Neuronal stem cell (in vitro differentiated cells): ENCODE results near the gene INTU.

Experiments used
- DNase-seq: peaks from one replicate; pipeline ENCODE4 v3.0.0-alpha.2; 2013; ENCODE audit warnings: low spot score
- H2AFZ ChIP-seq: one replicate; pipeline ENCODE4 v1.6.1; 2013; ENCODE audit warnings: mild to moderate bottlenecking, low read length, inconsistent platforms
- H2AK5ac ChIP-seq: 2 replicates; pipeline ENCODE4 v1.6.1; 2013; ENCODE audit warnings: low read depth, mild to moderate bottlenecking, inconsistent platforms, low read length, moderate library complexity, mixed read lengths
- H2BK120ac ChIP-seq: 2 replicates; pipeline ENCODE4 v1.6.1; 2013; ENCODE audit warnings: low read depth, mild to moderate bottlenecking, inconsistent platforms, low read length, moderate library complexity, mixed read lengths
- H2BK12ac ChIP-seq: one replicate; pipeline ENCODE4 v1.6.1; 2013; ENCODE audit warnings: low read length, inconsistent platforms
- H2BK15ac ChIP-seq: 2 replicates; pipeline ENCODE4 v1.6.1; 2013; ENCODE audit warnings: mild to moderate bottlenecking, low read length, inconsistent platforms, mixed read lengths
- H2BK5ac ChIP-seq: one replicate; pipeline ENCODE4 v1.6.1; 2013; ENCODE audit warnings: inconsistent platforms, mild to moderate bottlenecking, low read length, moderate library complexity
- H3K14ac ChIP-seq: one replicate; pipeline ENCODE4 v1.6.1; 2013; ENCODE audit warnings: low read length, inconsistent platforms
- H3K18ac ChIP-seq: 2 replicates; pipeline ENCODE4 v1.6.1; 2013; ENCODE audit warnings: low read length, inconsistent platforms
- H3K23ac ChIP-seq: 2 replicates; pipeline ENCODE4 v1.6.1; 2013; ENCODE audit warnings: low read depth, mild to moderate bottlenecking, mixed read lengths, low read length, inconsistent platforms; ENCODE audit not compliant: poor library complexity
- H3K27ac ChIP-seq: replicated peaks from 3 replicates; pipeline ENCODE4 v1.5.1; 2013; ENCODE audit warnings: low read length, inconsistent platforms
- H3K27me3 ChIP-seq, 3 experiments: 2 replicates each; pipeline ENCODE4 v1.6.1; 2013; ENCODE audit warnings: low read length in 3 of 3, mild to moderate bottlenecking in 2 of 3, inconsistent platforms in 1 of 3, low read depth in 1 of 3, mixed read lengths in 1 of 3, moderate library complexity in 1 of 3; ENCODE audit not compliant: control insufficient read depth in 3 of 3, insufficient read depth in 3 of 3
- H3K36me3 ChIP-seq, 2 donors: replicated peaks in 1 of 2; 2 replicates each; pipeline ENCODE4 v1.6.1; 2013; ENCODE audit warnings: low read length in 2 of 2; ENCODE audit not compliant: control insufficient read depth in 2 of 2, insufficient read depth in 2 of 2
- H3K4ac ChIP-seq: 2 replicates; pipeline ENCODE4 v1.6.1; 2013; ENCODE audit warnings: inconsistent platforms, mild to moderate bottlenecking, low read length, moderate library complexity
- H3K4me1 ChIP-seq, 2 donors: 1 replicate in 1 of 2; 2 replicates in 1 of 2; pipeline ENCODE4 v1.6.1; 2013; ENCODE audit warnings: low read length in 2 of 2, low read depth in 1 of 2; ENCODE audit not compliant: control insufficient read depth in 2 of 2, insufficient read depth in 1 of 2
- H3K4me2 ChIP-seq: one replicate; pipeline ENCODE4 v1.6.1; 2013; ENCODE audit warnings: mild to moderate bottlenecking, low read length, inconsistent platforms; ENCODE audit not compliant: insufficient read depth, poor library complexity, severe bottlenecking
- H3K4me3 ChIP-seq, 2 donors: 2 replicates each; pipeline ENCODE4 v1.5.1; 2013; ENCODE audit warnings: low read length in 2 of 2, mild to moderate bottlenecking in 2 of 2, inconsistent platforms in 1 of 2, moderate library complexity in 1 of 2
- H3K79me1 ChIP-seq: one replicate; pipeline ENCODE4 v1.6.1; 2013; ENCODE audit warnings: low read depth, mild to moderate bottlenecking, inconsistent platforms, low read length, moderate library complexity
- H3K9ac ChIP-seq: one replicate; pipeline ENCODE4 v1.6.1; 2013; ENCODE audit warnings: mild to moderate bottlenecking, low read depth, low read length, inconsistent platforms; ENCODE audit not compliant: poor library complexity
- H3K9me3 ChIP-seq, 2 donors: replicated peaks in 1 of 2; 2 replicates each; pipeline versions ENCODE3 to v1.6.1; 2013; ENCODE audit warnings: low read length in 2 of 2, mild to moderate bottlenecking in 2 of 2, inconsistent platforms in 1 of 2, low read depth in 1 of 2, mixed read lengths in 1 of 2, moderate library complexity in 1 of 2; ENCODE audit not compliant: control insufficient read depth in 2 of 2, insufficient read depth in 1 of 2
- H4K8ac ChIP-seq: one replicate; pipeline ENCODE4 v1.6.1; 2013; ENCODE audit warnings: low read depth, mild to moderate bottlenecking, inconsistent platforms, low read length, moderate library complexity
- H4K91ac ChIP-seq: one replicate; pipeline ENCODE4 v1.6.1; 2013; ENCODE audit warnings: low read length, low read depth, mild to moderate bottlenecking, inconsistent platforms; ENCODE audit not compliant: poor library complexity
- WGBS, 2 donors: extraction: QIAGEN DNeasy Blood & Tissue Kit; methylation state at CpG; one replicate each; pipeline ENCODE4 v1.1.7; 2013; ENCODE audit warnings: missing lambda C conversion rate in 2 of 2, mixed read lengths in 1 of 2; ENCODE audit not compliant: insufficient read length in 2 of 2, insufficient replicate concordance in 1 of 2; ENCODE audit errors: extremely low coverage in 2 of 2; 5-methylcytosine and 5-hydroxymethylcytosine counted together

INTU gene

DNA sequence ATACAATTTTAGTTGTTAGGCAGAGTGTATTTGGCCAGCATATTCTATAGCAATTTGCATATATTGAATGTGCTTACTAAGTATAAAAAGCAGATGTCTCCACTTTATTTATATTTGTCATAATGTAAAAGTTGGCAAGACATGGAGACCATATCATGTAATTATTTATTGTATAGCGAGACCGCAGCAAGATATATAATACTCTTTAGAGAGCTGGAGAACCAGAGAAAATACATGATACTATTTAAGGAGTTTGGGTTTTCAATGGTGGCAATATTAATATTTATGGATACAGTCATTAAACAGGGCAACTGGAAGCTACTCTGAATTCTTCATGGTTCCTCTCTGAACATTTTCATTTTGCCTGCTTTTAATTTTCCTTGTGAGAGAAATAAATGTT, 35.0 kb downstream of the INTU start:
- no peak overlapping the region for H3K4me3 ChIP-seq
- H3K9me3 ChIP-seq, result peaks cover 0 to 8% of the 10 kb centered on the region in 2 donors
- H3K27ac ChIP-seq, result no peak overlapping the region
- H3K18ac ChIP-seq, result no peak overlapping the region
- H3K23ac ChIP-seq, result no peak overlapping the region
- no peak overlapping the region for H2BK15ac ChIP-seq
- no peak overlapping the region for H4K91ac ChIP-seq
- H2BK5ac ChIP-seq, result no peak overlapping the region
- no peak overlapping the region for H3K4me2 ChIP-seq
- no peak overlapping the region for H2AK5ac ChIP-seq
- no peak overlapping the region for H4K8ac ChIP-seq
- no peak overlapping the region for H3K14ac ChIP-seq
- H3K4ac ChIP-seq, result no peak overlapping the region
- peaks cover 3 to 23% of the 10 kb centered on the region in 2 donors for H3K4me1 ChIP-seq
- H3K27me3 ChIP-seq, result no peaks in the 10 kb centered on the region
- H2BK12ac ChIP-seq, result no peak overlapping the region
- H3K36me3 ChIP-seq, result peaks cover 2 to 14% of the 10 kb centered on the region in 2 donors
- H3K79me1 ChIP-seq, result no peaks in the 10 kb centered on the region
- no peak for DNase-seq
- WGBS, 2 donors, result no CpG with 5 or more reads among the region's 2 CpGs
- no peak overlapping the region for H3K9ac ChIP-seq
- H2AFZ ChIP-seq, result no peak overlapping the region
- no peak overlapping the region for H2BK120ac ChIP-seq

DNA sequence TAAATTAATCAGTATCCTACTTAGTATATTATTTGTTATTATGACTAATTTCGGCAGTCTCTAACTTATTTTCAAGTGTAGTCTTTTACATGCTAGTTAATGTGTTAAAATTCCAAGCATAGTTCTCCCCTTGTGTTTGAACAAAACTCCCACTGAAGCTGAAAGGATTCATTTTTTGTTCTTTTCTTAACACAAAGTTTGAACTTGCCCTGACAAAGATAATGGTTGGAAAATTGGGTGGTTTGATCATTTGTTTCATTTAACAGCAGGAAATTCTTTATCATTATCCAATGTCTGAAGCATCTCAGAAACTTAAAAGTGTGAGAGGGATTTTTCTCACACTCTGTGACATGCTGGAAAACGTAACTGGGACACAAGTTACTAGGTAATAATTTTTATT, 36.0 kb downstream of the INTU start:
- Histone ChIP-seq H2AK5ac (no peak overlapping the region), H3K79me1 (no peaks in the 10 kb centered on the region), H3K27me3 (no peaks in the 10 kb centered on the region), H2AFZ (no peak overlapping the region), H2BK12ac (no peak overlapping the region), H2BK120ac (no peak overlapping the region), H3K4ac (no peak overlapping the region), H3K9ac (no peak overlapping the region), H4K91ac (no peak overlapping the region), H3K18ac (no peak overlapping the region), H3K27ac (no peak overlapping the region), H3K9me3 (peaks cover 0 to 8% of the 10 kb centered on the region in 2 donors), H3K23ac (no peak overlapping the region), H2BK5ac (no peak overlapping the region), H2BK15ac (no peak overlapping the region), H3K14ac (no peak overlapping the region), H3K4me3 (no peak overlapping the region), H3K4me1 (peaks cover 3 to 23% of the 10 kb centered on the region in 2 donors), H3K4me2 (no peak overlapping the region), H4K8ac (no peak overlapping the region), H3K36me3 (peaks cover 0 to 6% of the 10 kb centered on the region in 2 donors)
- DNase-seq, result peak; percentile 37
- WGBS, 2 donors, result no CpG with 5 or more reads among the region's 2 CpGs

DNA sequence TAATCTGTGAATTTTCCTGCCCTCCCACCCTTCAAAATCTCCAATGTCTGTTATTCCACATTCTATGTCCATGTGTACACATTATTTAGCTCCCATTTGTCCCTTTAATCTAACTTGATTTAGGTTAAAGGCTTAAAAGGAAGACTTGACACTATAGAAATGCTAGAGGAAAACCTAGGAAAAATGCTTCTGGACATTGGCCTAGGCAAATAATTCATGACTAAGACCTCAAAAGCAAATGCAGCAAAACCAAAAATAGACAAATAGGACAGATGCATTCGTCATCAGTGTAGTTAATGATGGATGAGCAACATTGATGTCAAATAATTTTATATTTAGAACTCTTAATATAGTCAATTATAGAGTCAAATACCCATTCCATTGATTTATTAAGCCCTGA, 36.9 kb downstream of the INTU start:
- WGBS, 2 donors, result no CpG with 5 or more reads among the region's 1 CpG
- no peak overlapping the region for H3K4me3 ChIP-seq
- H2BK5ac ChIP-seq, result no peak overlapping the region
- no peak overlapping the region for H2BK12ac ChIP-seq
- no peaks in the 10 kb centered on the region for H3K27me3 ChIP-seq
- H3K23ac ChIP-seq, result no peak overlapping the region
- H3K79me1 ChIP-seq, result no peaks in the 10 kb centered on the region
- H2AFZ ChIP-seq, result no peak overlapping the region
- H3K18ac ChIP-seq, result no peak overlapping the region
- no peak overlapping the region for H2BK120ac ChIP-seq
- DNase-seq, result no peak
- H3K4me2 ChIP-seq, result no peak overlapping the region
- no peak overlapping the region for H4K91ac ChIP-seq
- no peak overlapping the region for H3K27ac ChIP-seq
- no peak overlapping the region for H2AK5ac ChIP-seq
- H3K9ac ChIP-seq, result no peak overlapping the region
- H4K8ac ChIP-seq, result no peak overlapping the region
- no peak overlapping the region for H2BK15ac ChIP-seq
- no peak overlapping the region for H3K14ac ChIP-seq
- peaks cover 0 to 8% of the 10 kb centered on the region in 2 donors for H3K9me3 ChIP-seq
- peaks cover 3 to 23% of the 10 kb centered on the region in 2 donors for H3K4me1 ChIP-seq
- H3K4ac ChIP-seq, result no peak overlapping the region
- H3K36me3 ChIP-seq, result no peaks in the 10 kb centered on the region

DNA sequence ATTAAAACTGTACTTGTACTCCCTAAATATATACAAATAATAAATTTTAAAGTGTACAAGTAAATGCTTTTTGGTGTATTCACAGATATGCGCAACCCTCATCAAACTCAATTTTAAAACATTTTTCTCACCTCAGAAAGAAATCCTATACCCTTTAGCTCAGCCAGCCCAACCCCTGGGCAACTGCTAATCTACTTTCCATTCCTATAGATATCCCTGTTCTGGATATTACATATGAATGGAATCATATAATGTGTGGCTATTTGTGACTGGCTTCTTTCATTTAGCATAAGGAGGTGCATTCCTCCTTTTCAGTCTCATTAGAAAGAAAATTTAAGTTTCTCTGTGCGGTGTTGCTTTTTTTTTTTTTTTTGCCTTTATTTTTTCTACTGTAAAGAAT, 39.4 kb downstream of the INTU start:
- Histone ChIP-seq H3K14ac (no peak overlapping the region), H3K4ac (no peak overlapping the region), H4K91ac (no peak overlapping the region), H3K4me1 (peaks cover 0 to 21% of the 10 kb centered on the region in 2 donors), H3K18ac (no peak overlapping the region), H3K9ac (no peak overlapping the region), H3K27me3 (no peaks in the 10 kb centered on the region), H4K8ac (no peak overlapping the region), H2BK120ac (no peak overlapping the region), H3K27ac (no peak overlapping the region), H3K9me3 (peaks cover 6 to 17% of the 10 kb centered on the region in 2 donors), H3K79me1 (no peaks in the 10 kb centered on the region), H2BK5ac (no peak overlapping the region), H3K4me3 (no peak overlapping the region), H3K23ac (no peak overlapping the region), H2BK12ac (no peak overlapping the region), H2BK15ac (no peak overlapping the region), H2AK5ac (no peak overlapping the region), H3K36me3 (peaks cover 4 to 12% of the 10 kb centered on the region in 2 donors), H3K4me2 (no peak overlapping the region), H2AFZ (no peak overlapping the region)
- DNase-seq, result no peak
- WGBS, 2 donors, result no CpG with 5 or more reads among the region's 2 CpGs
